ENCODE data around the gene MTHFD1L. TPM values are rescaled to one million over a fixed set of nuclear protein-coding genes. Genes with fewer than 3 reads are reported as not detected.
"Not testable (repeated sequence)": the region's sequence is repeated elsewhere in the genome, so short reads cannot be mapped to it uniquely, and the experiment has no call there.

Gene MTHFD1L
- total and polyA plus RNA-seq, 4 experiments from 2014 or later: 3.7 to 11.1 (median 8.9) TPM

DNA sequence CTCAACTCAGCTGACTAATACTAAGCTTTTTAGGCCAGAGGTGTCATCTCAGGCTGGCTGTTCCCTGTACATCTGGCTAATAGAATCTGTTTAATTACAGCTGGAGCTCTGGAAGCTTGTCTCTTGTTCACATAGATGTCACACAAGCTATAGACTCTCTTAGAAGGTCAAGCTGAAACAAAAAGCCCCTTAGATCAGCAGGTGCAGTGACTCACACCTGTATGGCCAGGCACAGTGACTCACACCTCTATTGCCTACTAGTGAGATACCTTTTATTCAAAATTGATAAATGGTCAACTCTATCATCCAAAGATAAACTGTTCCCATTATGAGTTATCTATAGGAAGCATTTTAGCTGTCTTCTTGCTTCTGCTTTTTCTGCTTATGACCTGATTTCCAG lies 29.9 kb upstream of the MTHFD1L start:
- H3K4me1 ChIP-seq (ENCODE audit: insufficient read depth, low read length): no peaks in the 10 kb centered on the region
- Mint-ChIP-seq H3K27me3 (no peaks in the 10 kb centered on the region), H3K4me1 (no peaks in the 10 kb centered on the region), H3K36me3 (peaks cover 0 to 10% of the 10 kb centered on the region in 2 donors), H3K9me3 (no peaks in the 10 kb centered on the region), H3K27ac (no peak overlapping the region), H3K4me3 (no peak overlapping the region)
- H3K4me3 ChIP-seq (ENCODE audit: low read length in 2 of 2): no peak overlapping the region
- ChIA-PET POLR2A (ENCODE audit: partially characterized antibody) (no interaction called here), CTCF (ENCODE audit: partially characterized antibody) (interaction anchor here (1.5 to 2.2 kb wide), 2 partner anchors 20 to 30 kb away, joined by 3 to 9 read pairs; partner anchors contain the start of gene MTHFD1L)
- intact Hi-C loops (cut with micrococcal nuclease): no loop called here
- H3K9me3 ChIP-seq (ENCODE audit: control insufficient read depth in 1 of 2, low read length in 2 of 2): no peaks in the 10 kb centered on the region
- DNase-seq: no peak
- no peaks in the 10 kb centered on the region for H3K36me3 ChIP-seq (ENCODE audit: insufficient read depth, low read length)
- H3K27me3 ChIP-seq (ENCODE audit: insufficient read depth, low read length): no peaks in the 10 kb centered on the region
- no peak overlapping the region for H3K27ac ChIP-seq (ENCODE audit: low read depth, low read length)

DNA sequence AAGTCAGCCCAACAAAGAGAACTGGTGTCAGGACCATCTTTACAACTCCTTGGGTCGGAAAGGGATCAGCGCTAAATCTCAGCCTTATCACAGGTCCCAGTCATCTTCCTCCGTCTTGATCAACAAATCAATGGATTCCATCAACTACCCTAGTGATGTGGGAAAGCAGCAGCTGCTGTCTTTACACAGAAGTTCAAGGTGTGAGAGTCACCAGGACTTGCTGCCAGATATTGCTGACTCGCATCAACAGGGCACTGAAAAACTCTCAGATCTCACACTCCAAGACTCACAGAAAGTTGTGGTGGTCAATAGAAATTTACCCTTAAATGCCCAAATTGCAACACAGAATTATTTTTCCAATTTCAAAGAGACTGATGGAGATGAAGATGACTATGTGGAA lies 25.3 kb upstream of the MTHFD1L start:
- no peaks in the 10 kb centered on the region for H3K27me3 ChIP-seq (ENCODE audit: insufficient read depth, low read length)
- Mint-ChIP-seq H3K9me3 (no peaks in the 10 kb centered on the region), H3K4me3 (no peak overlapping the region), H3K4me1 (no peaks in the 10 kb centered on the region), H3K27ac (no peak overlapping the region), H3K27me3 (peaks cover 0 to 2% of the 10 kb centered on the region in 2 donors), H3K36me3 (peaks cover 0 to 7% of the 10 kb centered on the region in 2 donors)
- DNase-seq: no peak
- ChIA-PET CTCF (ENCODE audit: partially characterized antibody) (interaction anchor here (1.8 kb wide), 1 partner anchor 25 kb away, joined by 4 read pairs; no protein-coding TSS in a partner anchor), POLR2A (ENCODE audit: partially characterized antibody) (no interaction called here)
- no peaks in the 10 kb centered on the region for H3K9me3 ChIP-seq (ENCODE audit: control insufficient read depth in 1 of 2, low read length in 2 of 2)
- H3K4me1 ChIP-seq (ENCODE audit: insufficient read depth, low read length): no peaks in the 10 kb centered on the region
- H3K27ac ChIP-seq (ENCODE audit: low read depth, low read length): no peak overlapping the region
- intact Hi-C loops (cut with micrococcal nuclease): no loop called here
- H3K36me3 ChIP-seq (ENCODE audit: insufficient read depth, low read length): no peaks in the 10 kb centered on the region
- no peak overlapping the region for H3K4me3 ChIP-seq (ENCODE audit: low read length in 2 of 2)

- Histone ChIP-seq H3K36me3 (ENCODE audit: insufficient read depth, low read length) (no peaks in the 10 kb centered on the region), H3K27ac (ENCODE audit: low read depth, low read length) (no peak overlapping the region), H3K27me3 (ENCODE audit: insufficient read depth, low read length) (no peaks in the 10 kb centered on the region), H3K9me3 (ENCODE audit: control insufficient read depth in 1 of 2, low read length in 2 of 2) (no peaks in the 10 kb centered on the region), H3K4me1 (ENCODE audit: insufficient read depth, low read length) (no peaks in the 10 kb centered on the region), H3K4me3 (ENCODE audit: low read length in 2 of 2) (no peak overlapping the region)
- CTCF ChIA-PET (ENCODE audit: partially characterized antibody): interaction anchor here (1.8 kb wide), 1 partner anchor 26 kb away, joined by 4 read pairs; no protein-coding TSS in a partner anchor
- H3K27me3 Mint-ChIP-seq: peaks cover under 1 to 2% of the 10 kb centered on the region in 2 donors
- no peak for DNase-seq
- POLR2A ChIA-PET (ENCODE audit: partially characterized antibody): no interaction called here
- no peaks in the 10 kb centered on the region for H3K4me1 Mint-ChIP-seq
- no peaks in the 10 kb centered on the region for H3K9me3 Mint-ChIP-seq
- H3K27ac Mint-ChIP-seq: no peak overlapping the region
- no peak overlapping the region for H3K4me3 Mint-ChIP-seq
- H3K36me3 Mint-ChIP-seq: peaks cover 0 to 7% of the 10 kb centered on the region in 2 donors
- intact Hi-C loops (cut with micrococcal nuclease): no loop called here
Measured at GRCh38 chr6:150841189-150841588, 24.3 kb upstream of the MTHFD1L start.

- Histone ChIP-seq H3K4me1 (ENCODE audit: insufficient read depth, low read length) (no peaks in the 10 kb centered on the region), H3K9me3 (ENCODE audit: control insufficient read depth in 1 of 2, low read length in 2 of 2) (no peaks in the 10 kb centered on the region), H3K27ac (ENCODE audit: low read depth, low read length) (no peak overlapping the region), H3K27me3 (ENCODE audit: insufficient read depth, low read length) (no peaks in the 10 kb centered on the region), H3K36me3 (ENCODE audit: insufficient read depth, low read length) (no peaks in the 10 kb centered on the region), H3K4me3 (ENCODE audit: low read length in 2 of 2) (no peak overlapping the region)
- Mint-ChIP-seq H3K4me1 (no peaks in the 10 kb centered on the region), H3K27me3 (peaks cover 2 to 3% of the 10 kb centered on the region in 2 donors), H3K36me3 (peaks cover 0 to 7% of the 10 kb centered on the region in 2 donors), H3K4me3 (no peak overlapping the region), H3K9me3 (no peaks in the 10 kb centered on the region), H3K27ac (no peak overlapping the region)
- ChIA-PET CTCF (ENCODE audit: partially characterized antibody) (interaction anchor here (1.8 kb wide), 1 partner anchor 27 kb away, joined by 4 read pairs; no protein-coding TSS in a partner anchor), POLR2A (ENCODE audit: partially characterized antibody) (no interaction called here)
- DNase-seq: no peak
- intact Hi-C loops (cut with micrococcal nuclease): no loop called here
Measured at GRCh38 chr6:150841697-150842096, 23.8 kb upstream of the MTHFD1L start.

GRCh38 chr6:150844371-150844770 lies 21.1 kb upstream of the MTHFD1L start:
- ChIA-PET POLR2A (ENCODE audit: partially characterized antibody) (no interaction called here), CTCF (ENCODE audit: partially characterized antibody) (no interaction called here)
- Mint-ChIP-seq H3K4me3 (no peak overlapping the region), H3K9me3 (no peaks in the 10 kb centered on the region), H3K4me1 (no peaks in the 10 kb centered on the region), H3K36me3 (peaks cover 0 to 7% of the 10 kb centered on the region in 2 donors), H3K27me3 (peaks cover 3 to 5% of the 10 kb centered on the region in 2 donors), H3K27ac (no peak overlapping the region)
- H3K4me1 ChIP-seq (ENCODE audit: insufficient read depth, low read length): no peaks in the 10 kb centered on the region
- no peak for DNase-seq
- no peak overlapping the region for H3K27ac ChIP-seq (ENCODE audit: low read depth, low read length)
- no peaks in the 10 kb centered on the region for H3K36me3 ChIP-seq (ENCODE audit: insufficient read depth, low read length)
- no peak overlapping the region for H3K4me3 ChIP-seq (ENCODE audit: low read length in 2 of 2)
- H3K9me3 ChIP-seq (ENCODE audit: control insufficient read depth in 1 of 2, low read length in 2 of 2): no peaks in the 10 kb centered on the region
- H3K27me3 ChIP-seq (ENCODE audit: insufficient read depth, low read length): no peaks in the 10 kb centered on the region
- intact Hi-C loops (cut with micrococcal nuclease): no loop called here

- no peaks in the 10 kb centered on the region for H3K9me3 Mint-ChIP-seq
- H3K27me3 Mint-ChIP-seq: peaks cover 3 to 9% of the 10 kb centered on the region in 2 donors
- H3K4me1 Mint-ChIP-seq: no peaks in the 10 kb centered on the region
- no peak overlapping the region for H3K27ac Mint-ChIP-seq
- no peaks in the 10 kb centered on the region for H3K36me3 Mint-ChIP-seq
- no peaks in the 10 kb centered on the region for H3K27me3 ChIP-seq (ENCODE audit: insufficient read depth, low read length)
- no peak overlapping the region for H3K27ac ChIP-seq (ENCODE audit: low read depth, low read length)
- H3K4me1 ChIP-seq (ENCODE audit: insufficient read depth, low read length): no peaks in the 10 kb centered on the region
- no peak overlapping the region for H3K4me3 Mint-ChIP-seq
- H3K9me3 ChIP-seq (ENCODE audit: control insufficient read depth in 1 of 2, low read length in 2 of 2): no peaks in the 10 kb centered on the region
- no peak for DNase-seq
- POLR2A ChIA-PET (ENCODE audit: partially characterized antibody): no interaction called here
- CTCF ChIA-PET (ENCODE audit: partially characterized antibody): interaction anchor here (1.5 kb wide), 1 partner anchor 478 kb away, joined by 3 read pairs; no protein-coding TSS in a partner anchor
- intact Hi-C loops (cut with micrococcal nuclease): no loop called here
- no peaks in the 10 kb centered on the region for H3K36me3 ChIP-seq (ENCODE audit: insufficient read depth, low read length)
- no peak overlapping the region for H3K4me3 ChIP-seq (ENCODE audit: low read length in 2 of 2)
Measured at GRCh38 chr6:150846641-150847040, 18.9 kb upstream of the MTHFD1L start.

DNA sequence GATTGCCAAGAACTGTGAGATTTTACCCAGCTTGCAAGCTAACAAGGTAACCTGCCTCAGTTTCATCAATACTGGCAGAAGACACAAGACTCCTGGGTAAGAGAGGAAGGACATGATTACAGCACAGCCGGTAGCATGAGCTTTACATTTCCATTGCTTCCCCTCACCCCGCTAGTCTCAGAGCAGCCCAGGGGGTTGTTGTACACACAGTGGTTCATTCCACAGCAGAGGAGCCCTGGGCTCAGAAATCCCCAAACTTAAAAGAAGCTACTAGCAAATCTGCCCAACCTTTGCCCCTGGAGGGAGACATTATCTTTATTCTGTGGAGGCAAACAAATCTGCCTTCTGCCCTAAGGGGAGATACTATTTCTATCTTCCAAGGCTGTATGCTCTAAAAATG lies 17.1 kb upstream of the MTHFD1L start:
- Mint-ChIP-seq H3K27me3 (peaks cover 3 to 9% of the 10 kb centered on the region in 2 donors), H3K9me3 (no peaks in the 10 kb centered on the region), H3K27ac (no peak overlapping the region), H3K4me3 (no peak overlapping the region), H3K36me3 (no peaks in the 10 kb centered on the region), H3K4me1 (no peaks in the 10 kb centered on the region)
- no peaks in the 10 kb centered on the region for H3K27me3 ChIP-seq (ENCODE audit: insufficient read depth, low read length)
- intact Hi-C loops (cut with micrococcal nuclease): no loop called here
- H3K36me3 ChIP-seq (ENCODE audit: insufficient read depth, low read length): no peaks in the 10 kb centered on the region
- ChIA-PET CTCF (ENCODE audit: partially characterized antibody) (interaction anchor here (1.7 kb wide), 1 partner anchor 30 kb away, joined by 4 read pairs; no protein-coding TSS in a partner anchor), POLR2A (ENCODE audit: partially characterized antibody) (no interaction called here)
- H3K9me3 ChIP-seq (ENCODE audit: control insufficient read depth in 1 of 2, low read length in 2 of 2): no peaks in the 10 kb centered on the region
- H3K27ac ChIP-seq (ENCODE audit: low read depth, low read length): no peak overlapping the region
- DNase-seq: no peak
- no peak overlapping the region for H3K4me3 ChIP-seq (ENCODE audit: low read length in 2 of 2)
- H3K4me1 ChIP-seq (ENCODE audit: insufficient read depth, low read length): no peaks in the 10 kb centered on the region

- CTCF ChIA-PET (ENCODE audit: partially characterized antibody); H3K36me3 ChIP-seq (ENCODE audit: insufficient read depth, low read length); H3K9me3 Mint-ChIP-seq; H3K4me1 Mint-ChIP-seq; H3K4me3 ChIP-seq (ENCODE audit: low read length in 2 of 2); intact Hi-C loops (cut with micrococcal nuclease); H3K36me3 Mint-ChIP-seq; H3K4me1 ChIP-seq (ENCODE audit: insufficient read depth, low read length); H3K27ac ChIP-seq (ENCODE audit: low read depth, low read length); H3K27me3 Mint-ChIP-seq; DNase-seq; H3K4me3 Mint-ChIP-seq; POLR2A ChIA-PET (ENCODE audit: partially characterized antibody); H3K27me3 ChIP-seq (ENCODE audit: insufficient read depth, low read length); H3K9me3 ChIP-seq (ENCODE audit: control insufficient read depth in 1 of 2, low read length in 2 of 2): not testable (repeated sequence)
- H3K27ac Mint-ChIP-seq: peak overlapping the region in 1 of 7 donors; percentile 1
Measured at GRCh38 chr6:150854392-150854791, 11.1 kb upstream of the MTHFD1L start.
